HG03196 (cell line): ENCODE data around the gene DMBT1.

Source experiments
- ATAC-seq: cut with Tn5 transposase; IDR thresholded peaks from one replicate; pipeline ENCODE4 v1.9.1; 2021; ENCODE audit not compliant: unreplicated experiment

Gene DMBT1

GRCh38 chr10:122665946-122666345, 105.4 kb downstream of the DMBT1 start:
- no peak for ATAC-seq

- ATAC-seq: no peak
These were observed 108.5 kb downstream of the DMBT1 start for GRCh38 chr10:122669045-122669444.

- ATAC-seq: no peak
These were observed 109.3 kb downstream of the DMBT1 start for GRCh38 chr10:122669842-122670241.

- ATAC-seq: no peak
These were observed 110.8 kb downstream of the DMBT1 start for GRCh38 chr10:122671355-122671754.

GRCh38 chr10:122672655-122673054, 112.1 kb downstream of the DMBT1 start:
- ATAC-seq: no peak

- no peak for ATAC-seq
These were observed 112.7 kb downstream of the DMBT1 start for GRCh38 chr10:122673269-122673668.

- ATAC-seq: no peak
These were observed 113.2 kb downstream of the DMBT1 start for GRCh38 chr10:122673731-122674130.

- no peak for ATAC-seq
These were observed 114.2 kb downstream of the DMBT1 start for GRCh38 chr10:122674781-122675180.

- ATAC-seq: no peak
These were observed 114.7 kb downstream of the DMBT1 start for GRCh38 chr10:122675278-122675677.

- ATAC-seq: no peak
These were observed 117.7 kb downstream of the DMBT1 start for GRCh38 chr10:122678266-122678665.

- ATAC-seq: no peak
These were observed 122.0 kb downstream of the DMBT1 start for GRCh38 chr10:122682522-122682921.

GRCh38 chr10:122688293-122688989, 127.9 kb downstream of the DMBT1 start:
- ATAC-seq: no peak

GRCh38 chr10:122689146-122689820, 128.7 kb downstream of the DMBT1 start:
- no peak for ATAC-seq

- no peak for ATAC-seq
These were observed 132.2 kb downstream of the DMBT1 start for GRCh38 chr10:122692744-122693143.
